ENCODE results near the gene CPED1.
"Not testable (repeated sequence)": the region's sequence is repeated elsewhere in the genome, so short reads cannot be mapped to it uniquely, and the experiment has no call there.

The CPED1 gene

DNA sequence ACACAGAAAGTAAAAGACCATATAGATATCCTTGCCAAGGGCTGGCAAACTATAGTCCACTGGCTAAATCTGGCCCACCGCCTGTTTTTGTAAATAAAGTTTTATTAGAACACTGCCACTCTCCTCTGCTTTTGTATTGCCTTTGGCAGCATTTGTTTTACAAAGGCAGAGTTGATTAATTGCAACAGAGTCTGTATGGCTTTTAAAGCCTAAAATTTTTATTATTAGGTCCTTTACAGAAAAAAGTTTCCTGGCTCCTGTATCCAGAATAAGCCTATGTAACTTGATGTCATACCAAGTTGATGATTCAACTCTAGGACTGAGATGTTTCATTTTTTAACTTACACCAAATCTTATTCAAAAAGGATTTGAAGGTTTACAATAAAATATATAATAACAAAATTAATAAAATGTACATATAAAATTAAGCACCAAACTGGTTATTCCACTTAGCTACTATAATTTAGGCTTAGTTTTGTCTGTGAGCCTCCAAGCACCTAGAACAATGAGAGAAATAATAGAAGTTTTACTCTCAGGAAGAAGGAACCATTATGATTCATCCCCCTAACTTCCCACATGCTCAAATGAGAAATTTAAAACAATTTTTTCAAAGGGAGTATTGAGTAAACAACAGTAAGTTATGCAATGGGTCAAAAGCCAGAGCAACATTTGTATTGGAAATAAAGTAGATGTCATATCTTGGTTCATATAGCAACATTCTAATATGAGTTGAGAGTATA is 31.9 kb downstream of the CPED1 start:
- DNase-seq (ENCODE audit: low read depth), result no peak

GRCh38 chr7:121020989-121021969 is 32.8 kb downstream of the CPED1 start:
- DNase-seq (ENCODE audit: low read depth), result no peak

DNA sequence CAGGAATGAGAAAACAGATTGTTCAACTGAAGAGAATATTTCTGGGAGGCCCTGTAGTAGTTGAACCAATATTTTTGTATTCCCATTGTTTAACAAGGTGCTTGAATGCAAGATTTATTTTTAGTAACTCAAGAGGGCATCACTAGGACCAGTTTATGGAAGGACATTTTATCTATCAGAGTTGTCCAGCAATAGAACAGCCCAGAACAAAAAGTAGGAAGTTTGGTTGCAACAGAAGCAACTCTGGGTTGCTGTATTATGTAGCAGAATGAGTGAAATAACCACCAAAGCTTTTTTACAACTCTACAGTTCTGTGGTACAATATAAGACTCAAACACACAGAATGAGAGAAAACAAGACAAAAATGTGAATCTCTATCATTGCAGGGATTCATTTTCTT is 34.7 kb downstream of the CPED1 start:
- DNase-seq (ENCODE audit: low read depth), result no peak

DNA sequence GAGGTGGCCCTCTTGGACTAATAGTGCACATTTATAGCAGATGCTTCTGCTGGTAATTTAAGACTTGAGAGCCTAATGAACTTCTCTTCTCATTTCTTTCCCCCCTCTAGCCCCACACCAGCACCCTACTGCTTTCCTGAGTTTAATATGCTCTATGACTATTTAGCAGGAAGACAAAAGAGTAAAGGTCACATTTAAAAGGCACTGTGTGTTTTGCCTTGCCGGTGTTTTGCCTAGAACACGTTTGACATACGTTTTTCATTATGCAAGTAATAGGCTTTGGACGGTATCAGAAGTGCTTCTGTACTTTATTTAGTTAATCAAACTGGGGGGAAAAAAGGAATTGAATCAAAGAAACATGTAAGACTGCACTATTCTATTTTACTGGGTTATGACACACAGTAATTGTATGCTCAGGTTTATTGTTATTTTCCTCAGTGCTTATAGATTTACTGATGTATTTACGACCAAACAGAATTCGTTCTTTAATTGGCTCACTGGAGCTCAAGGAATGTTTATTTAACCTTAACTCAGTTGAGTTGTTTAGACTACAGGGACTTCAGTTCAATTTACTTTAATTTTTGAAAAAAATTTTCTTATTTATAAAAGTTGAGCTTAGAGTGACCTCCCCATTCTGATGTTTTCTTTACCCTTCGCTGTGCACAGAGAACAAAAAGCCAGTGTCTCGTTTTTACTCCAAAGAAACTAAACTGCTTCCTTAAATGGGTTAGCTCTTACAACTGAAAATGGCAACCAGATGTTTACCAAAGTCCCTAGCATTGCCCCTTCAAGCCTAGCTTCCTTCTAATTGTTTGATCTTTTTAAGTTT is 35.4 kb downstream of the CPED1 start:
- DNase-seq (ENCODE audit: low read depth), result no peak

DNA sequence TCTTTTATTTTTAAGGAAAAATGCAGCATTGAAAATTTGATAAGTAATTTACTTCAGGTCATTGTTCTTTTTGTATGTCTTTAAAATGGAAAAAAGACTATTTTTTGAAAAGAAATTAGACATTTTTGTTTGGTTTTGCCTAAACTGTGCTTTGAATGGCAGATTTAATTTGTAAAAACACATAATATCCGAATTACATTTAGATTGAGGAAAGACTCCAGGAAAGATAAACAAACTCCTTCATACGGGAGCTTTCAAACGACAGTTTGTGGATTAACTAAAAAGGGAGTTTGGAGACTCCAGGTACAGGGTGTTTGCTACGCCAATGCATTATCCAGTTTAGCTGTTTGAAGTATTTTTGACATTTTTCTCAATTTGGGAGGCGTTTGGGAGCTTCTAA is 36.1 kb downstream of the CPED1 start:
- DNase-seq (ENCODE audit: low read depth), result no peak

- no peak for DNase-seq (ENCODE audit: low read depth)
Observed at GRCh38 chr7:121026159-121026558, 37.6 kb downstream of the CPED1 start.

- DNase-seq (ENCODE audit: low read depth), result no peak
Observed at GRCh38 chr7:121026577-121027111, 38.1 kb downstream of the CPED1 start.

- no peak for DNase-seq (ENCODE audit: low read depth)
Observed at GRCh38 chr7:121027761-121028669, 39.5 kb downstream of the CPED1 start.

DNA sequence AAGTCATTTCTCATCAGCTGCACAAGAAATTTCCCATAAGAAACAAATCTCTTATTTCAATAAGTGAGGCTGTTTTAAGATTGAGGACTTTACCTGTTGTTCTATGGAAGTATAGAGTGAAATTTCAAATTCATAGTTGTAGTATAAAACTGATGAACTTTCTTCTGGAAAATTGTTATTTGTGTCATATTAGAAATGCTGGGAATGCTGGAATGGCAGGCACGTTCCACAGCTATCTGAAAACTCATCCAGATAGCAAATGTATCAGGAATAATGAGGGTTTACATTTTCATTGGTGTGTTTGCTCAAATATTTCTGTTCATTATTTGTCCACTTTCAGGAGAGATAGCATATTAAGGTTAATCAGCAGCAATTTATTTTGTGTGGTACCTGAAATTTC is 40.8 kb downstream of the CPED1 start:
- no peak for DNase-seq (ENCODE audit: low read depth)

GRCh38 chr7:121030308-121030707 is 41.8 kb downstream of the CPED1 start:
- no peak for DNase-seq (ENCODE audit: low read depth)

- no peak for DNase-seq (ENCODE audit: low read depth)
Observed at GRCh38 chr7:121032645-121033460, 44.3 kb downstream of the CPED1 start.

DNA sequence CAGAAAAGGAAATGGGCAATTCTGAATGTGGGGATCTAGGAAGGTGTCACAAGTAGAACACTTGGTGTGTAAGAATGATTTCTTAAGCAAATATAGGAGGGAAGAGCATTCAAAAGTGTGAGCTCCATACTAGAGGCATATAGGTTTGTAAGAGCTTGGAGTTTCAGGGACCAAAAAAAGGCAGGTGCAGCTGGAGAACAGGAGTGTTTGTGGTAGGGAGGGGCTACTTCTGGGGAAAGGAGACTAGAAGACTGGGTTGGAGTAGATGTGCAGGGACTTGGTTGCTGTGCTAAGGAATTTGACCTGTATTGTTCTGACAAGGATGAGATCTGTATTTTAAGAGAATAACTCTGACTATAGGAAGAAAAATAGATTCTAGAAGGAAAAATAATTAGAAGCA is 46.4 kb downstream of the CPED1 start:
- no peak for DNase-seq (ENCODE audit: low read depth)

DNA sequence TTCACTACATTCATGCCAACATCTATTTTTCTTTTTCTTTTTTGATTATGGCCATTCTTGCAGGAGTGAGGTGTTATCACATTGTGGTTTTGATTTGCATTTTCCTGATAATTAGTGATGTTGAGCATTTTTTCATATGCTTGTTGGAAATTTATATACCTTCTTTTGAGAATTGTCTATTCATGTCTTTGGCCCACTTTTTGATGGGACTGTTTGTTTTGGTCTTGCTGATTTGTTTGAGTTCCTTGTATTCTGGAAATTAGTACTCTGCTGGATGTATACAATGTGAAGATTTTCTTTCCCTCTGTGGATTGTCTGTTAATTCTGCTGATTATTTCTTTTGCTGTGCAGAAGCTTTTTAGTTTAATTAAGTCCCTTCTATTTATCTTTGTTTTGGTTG is 48.3 kb downstream of the CPED1 start:
- DNase-seq (ENCODE audit: low read depth), result not testable (repeated sequence)

DNA sequence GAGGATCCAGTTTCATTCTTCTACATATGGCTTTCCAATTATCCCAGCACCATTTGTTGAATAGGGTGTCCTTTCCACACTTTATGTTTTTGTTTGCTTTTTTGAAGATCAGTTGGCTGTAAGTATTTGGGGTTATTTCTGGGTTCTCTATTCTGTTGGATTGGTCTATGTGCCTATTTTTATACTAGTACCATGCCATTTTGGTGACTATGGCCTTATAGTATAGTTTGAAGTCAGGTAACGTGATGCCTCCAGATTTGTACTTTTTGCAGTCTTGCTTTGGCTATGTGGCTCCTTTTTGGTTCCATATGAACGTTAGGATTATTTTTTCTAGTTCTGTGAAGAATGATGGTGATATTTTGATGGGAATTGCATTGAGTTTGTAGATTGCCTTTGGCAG is 48.8 kb downstream of the CPED1 start:
- DNase-seq (ENCODE audit: low read depth), result not testable (repeated sequence)

- no peak for DNase-seq (ENCODE audit: low read depth)
Observed at GRCh38 chr7:121037957-121038716, 49.6 kb downstream of the CPED1 start.

DNA sequence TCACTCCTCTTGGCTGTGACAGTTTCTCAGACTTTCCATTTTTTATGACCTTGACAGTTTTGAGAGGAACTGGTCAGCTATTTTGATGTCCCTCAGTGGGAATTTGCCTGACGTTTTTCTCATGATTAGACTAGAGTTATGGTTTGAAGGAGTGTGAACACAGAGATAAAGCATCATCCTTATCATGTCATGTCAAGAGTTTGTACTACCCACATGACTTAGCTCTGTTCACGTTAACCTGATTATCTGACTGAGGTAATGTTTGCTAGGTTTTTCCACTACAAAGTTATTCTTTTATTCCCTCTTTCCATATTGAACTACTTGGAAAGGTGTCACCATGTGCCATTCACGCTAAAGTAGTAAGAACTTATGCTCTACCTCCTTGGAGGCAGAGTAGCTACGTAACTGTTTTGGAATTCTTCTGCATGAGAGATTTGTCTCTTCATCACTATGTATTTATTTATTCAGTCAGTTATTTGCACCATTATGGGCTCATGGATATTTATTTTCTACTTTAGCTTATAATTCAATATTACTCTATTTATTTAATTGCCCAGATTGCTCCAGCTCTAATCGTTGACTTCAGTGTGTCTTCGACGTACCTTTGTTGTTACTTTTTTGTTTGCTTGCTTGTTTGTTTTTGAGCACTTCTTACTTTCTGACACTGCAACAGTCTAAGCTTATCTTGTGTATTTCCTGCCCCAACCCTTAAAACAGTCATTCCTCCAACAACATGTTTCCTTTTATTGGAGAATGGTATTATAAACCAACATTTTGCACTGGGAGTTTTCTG is 50.4 kb downstream of the CPED1 start:
- no peak for DNase-seq (ENCODE audit: low read depth)

GRCh38 chr7:121039510-121039822 is 51.0 kb downstream of the CPED1 start:
- DNase-seq (ENCODE audit: low read depth), result no peak

GRCh38 chr7:121039994-121040393 is 51.5 kb downstream of the CPED1 start:
- no peak for DNase-seq (ENCODE audit: low read depth)

Measured in non-pigmented ciliary epithelial cell (primary cell).